ENCODE data around the gene LRP2.

- no peak for TF ChIP-seq ZNF274 (IDR thresholded peaks at IDR 0.05; ENCODE audit: low read depth, low read length)
- TF ChIP-seq SUZ12 (IDR thresholded peaks at IDR 0.05; ENCODE audit: extremely low read depth, insufficient read depth, insufficient read length) = no peak
These were observed 223.2 kb downstream of the LRP2 start for GRCh38 chr2:169139145-169139544.
